Measurements from ENCODE around the gene ZC3H10. TPM values are rescaled to one million over a fixed set of nuclear protein-coding genes. Genes with fewer than 3 reads are reported as not detected.

Gene ZC3H10
- total RNA-seq, 2 donors from 2014 or later, result 3.5 to 4.1 TPM

- peak; percentile 3 for ATAC-seq
- DNase-seq, result peak in 1 of 2 donors; percentile 54
- intact Hi-C loops (cut with DNase I, micrococcal nuclease), result loop anchor here in 1 of 2 donors (5.0 kb wide), 1 partner anchor 33 kb away; the partner anchor contains the start of gene ESYT1
Observed at GRCh38 chr12:56160193-56160763, 42.2 kb downstream of the ZC3H10 start.

GRCh38 chr12:56160894-56161689 lies 43.0 kb downstream of the ZC3H10 start:
- intact Hi-C loops (cut with DNase I, micrococcal nuclease), result loop anchor here in 1 of 2 donors (5.0 kb wide), 1 partner anchor 34 kb away; the partner anchor contains the start of gene ESYT1
- DNase-seq (no peak), ATAC-seq (no peak)

GRCh38 chr12:56161690-56162351 lies 43.8 kb downstream of the ZC3H10 start:
- peak in 1 of 2 donors; percentile 45 for DNase-seq
- intact Hi-C loops (cut with DNase I, micrococcal nuclease), result loop anchor here in 1 of 2 donors (5.0 kb wide), 1 partner anchor 35 kb away; the partner anchor contains the start of gene ESYT1
- ATAC-seq, result no peak

- no peak for ATAC-seq
- DNase-seq, result peak in 1 of 2 donors; percentile 20
Observed at GRCh38 chr12:56162468-56163290, 44.6 kb downstream of the ZC3H10 start.

GRCh38 chr12:56163533-56164344 lies 45.7 kb downstream of the ZC3H10 start:
- intact Hi-C loops (cut with DNase I, micrococcal nuclease), result loop anchor here in 1 of 2 donors (5.0 kb wide), 1 partner anchor 36 kb away; the partner anchor contains the start of gene ESYT1

More at GRCh38 chr12:56162468-56163290, 44.6 kb downstream of the ZC3H10 start:
- intact Hi-C loops (cut with DNase I, micrococcal nuclease), result loop anchor here in 1 of 2 donors (5.0 kb wide), 1 partner anchor 35 kb away; the partner anchor contains the start of gene ESYT1

GRCh38 chr12:56164345-56164729 lies 46.3 kb downstream of the ZC3H10 start:
- peak; percentile 1 for ATAC-seq

More at GRCh38 chr12:56163533-56164344, 45.7 kb downstream of the ZC3H10 start:
- DNase-seq, result no peak
- ATAC-seq, result no peak

GRCh38 chr12:56165369-56165768 lies 47.3 kb downstream of the ZC3H10 start:
- DNase-seq (no peak), ATAC-seq (peak; percentile 2)
- intact Hi-C loops (cut with DNase I, micrococcal nuclease), result no loop called here

More at GRCh38 chr12:56164345-56164729, 46.3 kb downstream of the ZC3H10 start:
- intact Hi-C loops (cut with DNase I, micrococcal nuclease), result loop anchor here in 1 of 2 donors (5.0 kb wide), 1 partner anchor 37 kb away; the partner anchor contains the start of gene ESYT1
- DNase-seq, result no peak

- intact Hi-C loops (cut with DNase I, micrococcal nuclease), result no loop called here
- no peak for ATAC-seq
- DNase-seq, result no peak
Observed at GRCh38 chr12:56169229-56169759, 51.2 kb downstream of the ZC3H10 start.

GRCh38 chr12:56172839-56173238 lies 54.8 kb downstream of the ZC3H10 start:
- DNase-seq, result no peak
- intact Hi-C loops (cut with DNase I, micrococcal nuclease), result no loop called here
- no peak for ATAC-seq

Other genes with a start within 250 kb of the ZC3H10 start
- gene PYM1, start 190.4 kb upstream of the ZC3H10 start, total RNA-seq, result 10 to 100 TPM; 41.7 to 45.0 TPM
- 100 to 1,000 TPM; 108 to 114 TPM for gene DGKA, start 187.1 kb upstream of the ZC3H10 start, total RNA-seq
- gene PMEL, start 152.2 kb upstream of the ZC3H10 start, total RNA-seq, result 1 to 10 TPM; 2.0 to 5.0 TPM
- 10 to 100 TPM; 10.4 to 19.7 TPM for gene CDK2, start 151.4 kb upstream of the ZC3H10 start, total RNA-seq
- 100 to 1,000 TPM; 149 to 169 TPM for gene RAB5B, start 144.2 kb upstream of the ZC3H10 start, total RNA-seq
- gene SUOX, start 121.0 kb upstream of the ZC3H10 start, total RNA-seq, result 10 to 100 TPM; 24.1 to 24.4 TPM
- gene IKZF4, start 97.2 kb upstream of the ZC3H10 start, total RNA-seq, result 1 to 10 TPM; 3.9 to 5.0 TPM
- 10 to 100 TPM; 54.5 to 73.9 TPM for gene RPS26, start 76.3 kb upstream of the ZC3H10 start, total RNA-seq
- 100 to 1,000 TPM; 188 to 261 TPM for gene ERBB3, start 38.1 kb upstream of the ZC3H10 start, total RNA-seq
- gene PA2G4, start 13.7 kb upstream of the ZC3H10 start, total RNA-seq, result 10 to 100 TPM; 59.6 to 80.9 TPM
- gene RPL41, start 1.6 kb upstream of the ZC3H10 start, total RNA-seq, result 1,000 to 10,000 TPM; 2,955 to 2,956 TPM
- 10 to 100 TPM; 44.4 to 48.6 TPM for gene ESYT1, start 10.0 kb downstream of the ZC3H10 start, total RNA-seq
- gene MYL6B, start 34.3 kb downstream of the ZC3H10 start, total RNA-seq, result 10 to 100 TPM; 17.1 to 21.9 TPM
- gene MYL6, start 40.1 kb downstream of the ZC3H10 start, total RNA-seq, result 1,000 to 10,000 TPM; 1,832 to 2,224 TPM
- gene SMARCC2, start 71.2 kb downstream of the ZC3H10 start, total RNA-seq, result 10 to 100 TPM; 81.7 to 85.6 TPM
- gene RNF41, start 103.7 kb downstream of the ZC3H10 start, total RNA-seq, result 10 to 100 TPM; 31.5 to 35.1 TPM
- 10 to 100 TPM; 23.2 to 29.5 TPM for gene NABP2, start 106.1 kb downstream of the ZC3H10 start, total RNA-seq
- 100 to 1,000 TPM; 152 to 244 TPM for gene SLC39A5, start 111.8 kb downstream of the ZC3H10 start, total RNA-seq
- gene ANKRD52, start 140.1 kb downstream of the ZC3H10 start, total RNA-seq, result 10 to 100 TPM; 47.4 to 54.8 TPM
- 1 to 10 TPM; 4.1 to 5.3 TPM for gene COQ10A, start 148.7 kb downstream of the ZC3H10 start, total RNA-seq
- 100 to 1,000 TPM; 304 to 403 TPM for gene CS, start 182.1 kb downstream of the ZC3H10 start, total RNA-seq
- gene CNPY2, start 197.7 kb downstream of the ZC3H10 start, total RNA-seq, result 10 to 100 TPM; 70.8 to 90.5 TPM
- gene PAN2, start 215.7 kb downstream of the ZC3H10 start, total RNA-seq, result 10 to 100 TPM; 46.4 to 53.8 TPM
- not detected for gene IL23A, start 220.6 kb downstream of the ZC3H10 start, total RNA-seq
- 10 to 100 TPM; 77.7 to 79.2 TPM for gene STAT2, start 241.8 kb downstream of the ZC3H10 start, total RNA-seq
- not detected for gene APOF, start 244.6 kb downstream of the ZC3H10 start, total RNA-seq